PFSK-1 (cell line): ENCODE results near the gene KIF6.

Experiments
- FOXP2 ChIP-seq: optimal IDR thresholded peaks from 2 replicates; pipeline ENCODE3; 2011; ENCODE audit warnings: borderline replicate concordance, control low read depth, inconsistent platforms; ENCODE audit not compliant: insufficient read depth; ENCODE audit errors: extremely low read length, extremely low read depth
- POLR2AphosphoS5 ChIP-seq: IDR thresholded peaks from 2 replicates; pipeline ENCODE4 v1.6.1; 2012; ENCODE audit warnings: low read depth, mild to moderate bottlenecking, control low read depth, low read length, moderate library complexity
- TAF1 ChIP-seq: IDR thresholded peaks from 2 replicates; pipeline ENCODE4 v1.6.1; 2012; ENCODE audit warnings: low read length, control low read depth, borderline replicate concordance; ENCODE audit not compliant: insufficient read depth
- TF ChIP-seq, protein P1 (sequence below), 2 experiments: IDR thresholded peaks; 2 replicates each; pipeline versions ENCODE4 v1.6.1 to v1.8.0; 2011 to 2012; ENCODE audit warnings: low read depth in 2 of 2, low read length in 2 of 2, control low read depth in 1 of 2, inconsistent platforms in 1 of 2, mild to moderate bottlenecking in 1 of 2, moderate library complexity in 1 of 2; ENCODE audit not compliant: insufficient read depth in 1 of 2

DNA sequence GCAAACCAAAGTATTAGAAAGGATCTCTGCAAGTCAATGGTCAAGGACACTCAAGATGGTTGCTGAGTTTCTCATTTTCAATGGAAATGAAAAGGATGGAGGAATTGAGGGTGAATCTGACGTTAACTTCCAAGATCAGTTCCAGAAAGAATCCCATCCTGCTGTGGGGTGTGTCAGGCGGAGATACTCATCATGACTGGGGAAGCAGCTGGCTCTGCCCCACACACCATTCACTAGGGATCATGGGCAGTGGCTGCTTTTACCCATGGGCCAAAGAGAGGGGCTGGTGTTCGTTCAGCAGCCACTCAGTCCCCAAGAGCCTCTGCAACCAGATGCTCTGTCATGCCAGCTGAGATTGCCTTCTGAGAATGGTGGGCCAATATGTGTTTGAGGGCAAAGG, 300.4 kb downstream of the KIF6 start:
- TF ChIP-seq TAF1 (no peak), FOXP2 (no peak), POLR2AphosphoS5 (no peak)
- TF ChIP-seq, protein P1, sequence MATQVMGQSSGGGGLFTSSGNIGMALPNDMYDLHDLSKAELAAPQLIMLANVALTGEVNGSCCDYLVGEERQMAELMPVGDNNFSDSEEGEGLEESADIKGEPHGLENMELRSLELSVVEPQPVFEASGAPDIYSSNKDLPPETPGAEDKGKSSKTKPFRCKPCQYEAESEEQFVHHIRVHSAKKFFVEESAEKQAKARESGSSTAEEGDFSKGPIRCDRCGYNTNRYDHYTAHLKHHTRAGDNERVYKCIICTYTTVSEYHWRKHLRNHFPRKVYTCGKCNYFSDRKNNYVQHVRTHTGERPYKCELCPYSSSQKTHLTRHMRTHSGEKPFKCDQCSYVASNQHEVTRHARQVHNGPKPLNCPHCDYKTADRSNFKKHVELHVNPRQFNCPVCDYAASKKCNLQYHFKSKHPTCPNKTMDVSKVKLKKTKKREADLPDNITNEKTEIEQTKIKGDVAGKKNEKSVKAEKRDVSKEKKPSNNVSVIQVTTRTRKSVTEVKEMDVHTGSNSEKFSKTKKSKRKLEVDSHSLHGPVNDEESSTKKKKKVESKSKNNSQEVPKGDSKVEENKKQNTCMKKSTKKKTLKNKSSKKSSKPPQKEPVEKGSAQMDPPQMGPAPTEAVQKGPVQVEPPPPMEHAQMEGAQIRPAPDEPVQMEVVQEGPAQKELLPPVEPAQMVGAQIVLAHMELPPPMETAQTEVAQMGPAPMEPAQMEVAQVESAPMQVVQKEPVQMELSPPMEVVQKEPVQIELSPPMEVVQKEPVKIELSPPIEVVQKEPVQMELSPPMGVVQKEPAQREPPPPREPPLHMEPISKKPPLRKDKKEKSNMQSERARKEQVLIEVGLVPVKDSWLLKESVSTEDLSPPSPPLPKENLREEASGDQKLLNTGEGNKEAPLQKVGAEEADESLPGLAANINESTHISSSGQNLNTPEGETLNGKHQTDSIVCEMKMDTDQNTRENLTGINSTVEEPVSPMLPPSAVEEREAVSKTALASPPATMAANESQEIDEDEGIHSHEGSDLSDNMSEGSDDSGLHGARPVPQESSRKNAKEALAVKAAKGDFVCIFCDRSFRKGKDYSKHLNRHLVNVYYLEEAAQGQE (IDR thresholded peaks at IDR 0.05; ENCODE audit: insufficient read depth in 1 of 2, low read depth in 2 of 2, low read length in 2 of 2) = no peak
